Keratinocyte (primary cell): ENCODE measurements around the gene SNTB2. TPM values are rescaled to one million over a fixed set of nuclear protein-coding genes. Genes with fewer than 3 reads are reported as not detected.
A peak's percentile ranks its signal among the peaks of the same experiment; 100 is the strongest.

ENCODE experiments used
- DNase-seq: peaks from one replicate; pipeline ENCODE4 v3.0.0-alpha.2; 2011; ENCODE audit warnings: low read depth, missing footprints, low spot score
- FAIRE-seq: peaks from 2 replicates; lab custom pipeline; 2011; peaks lifted over from hg19 to GRCh38; lab: Jason Lieb, UNC
- H2AFZ ChIP-seq: 2 replicates; pipeline ENCODE4 v1.6.0; 2012; ENCODE audit warnings: low read length, control low read depth, inconsistent platforms; ENCODE audit not compliant: control insufficient read depth
- H3K27ac ChIP-seq: 2 replicates; pipeline ENCODE4 v1.5.1; 2011; ENCODE audit warnings: low read length; ENCODE audit not compliant: control insufficient read depth, insufficient read depth
- H3K27me3 ChIP-seq: 3 replicates; pipeline ENCODE4 v1.6.0; 2011; ENCODE audit warnings: low read length; ENCODE audit not compliant: control insufficient read depth, insufficient read depth; ENCODE audit errors: extremely low read depth
- H3K36me3 ChIP-seq, 2 experiments: 2 replicates in 1 of 2; 3 replicates in 1 of 2; pipeline ENCODE4 v1.5.1; 2011; ENCODE audit warnings: low read length in 2 of 2, mild to moderate bottlenecking in 1 of 2; ENCODE audit not compliant: control insufficient read depth in 2 of 2, insufficient read depth in 2 of 2; ENCODE audit errors: extremely low read depth in 1 of 2
- H3K4me1 ChIP-seq: 3 replicates; pipeline ENCODE4 v1.5.1; 2011; ENCODE audit warnings: low read length; ENCODE audit not compliant: control insufficient read depth, insufficient read depth; ENCODE audit errors: extremely low read depth
- H3K4me2 ChIP-seq: 3 replicates; pipeline ENCODE4 v1.6.0; 2011; ENCODE audit warnings: low read depth, low read length; ENCODE audit not compliant: control insufficient read depth, insufficient read depth; ENCODE audit errors: extremely low read depth
- H3K4me3 ChIP-seq, 3 experiments: fragments of 200-600 bp in 1 of 3; sonication (generic) in 1 of 3; 2 replicates in 2 of 3; 3 replicates in 1 of 3; pipeline ENCODE4 v1.5.1; 2011 to 2016; ENCODE audit warnings: low read length in 3 of 3, mild to moderate bottlenecking in 3 of 3, control low read depth in 2 of 3, inconsistent platforms in 1 of 3, low read depth in 1 of 3, mixed read lengths in 1 of 3, mixed run types in 1 of 3, moderate library complexity in 1 of 3; ENCODE audit not compliant: control insufficient read depth in 2 of 3, insufficient read depth in 2 of 3; ENCODE audit errors: extremely low read depth in 1 of 3
- H3K79me2 ChIP-seq: 2 replicates; pipeline ENCODE4 v1.6.0; 2012; ENCODE audit warnings: low read length; ENCODE audit not compliant: control insufficient read depth, insufficient read depth
- H3K9ac ChIP-seq: 3 replicates; pipeline ENCODE4 v1.6.0; 2011; ENCODE audit warnings: low read length; ENCODE audit not compliant: control insufficient read depth, insufficient read depth; ENCODE audit errors: extremely low read depth
- H3K9me1 ChIP-seq: 3 replicates; pipeline ENCODE4 v1.6.0; 2011; ENCODE audit warnings: low read length; ENCODE audit not compliant: control insufficient read depth, insufficient read depth; ENCODE audit errors: extremely low read depth
- H3K9me3 ChIP-seq: 2 replicates; pipeline ENCODE4 v1.5.1; 2012; ENCODE audit warnings: low read depth, low read length; ENCODE audit not compliant: control insufficient read depth
- H4K20me1 ChIP-seq: 3 replicates; pipeline ENCODE4 v1.6.0; 2011; ENCODE audit warnings: low read length; ENCODE audit not compliant: control insufficient read depth, insufficient read depth; ENCODE audit errors: extremely low read depth
- CTCF ChIP-seq, 3 experiments: IDR thresholded peaks in 1 of 3; conservative IDR thresholded peaks in 1 of 3; optimal IDR thresholded peaks in 1 of 3; 2 replicates in 2 of 3; 3 replicates in 1 of 3; pipeline versions ENCODE3 to v1.5.1; 2011; ENCODE audit warnings: low read length in 3 of 3, mild to moderate bottlenecking in 3 of 3, moderate library complexity in 2 of 3, control low read depth in 1 of 3, inconsistent platforms in 1 of 3; ENCODE audit not compliant: insufficient read depth in 2 of 3; ENCODE audit errors: extremely low read depth in 1 of 3
- EZH2 ChIP-seq: IDR thresholded peaks from one replicate; pipeline ENCODE4 v1.6.1; 2012; ENCODE audit warnings: inconsistent platforms, mild to moderate bottlenecking, low read length, moderate library complexity
- dilution Hi-C: fragments of 300-500 bp; cut with MboI; formaldehyde crosslinking; loops from one replicate; pipeline ENCODE4 v1.7.0; 2020; ENCODE audit warnings: low sequenced_read_pairs; ENCODE audit not compliant: extremely low pct_ligation_motif_present
- polyA plus RNA-seq, 5 experiments: library from polyadenylated mRNA; depleted of rRNA in 3 of 5; stranded (reverse) in 3 of 5; stranded (forward) in 1 of 5; unstranded in 1 of 5; fragments of >200 nt; gene quantifications; 1 replicate in 1 of 5; 2 replicates in 3 of 5; 3 replicates in 1 of 5; pipeline versions ENCODE4 v1.2.1 to v1.2.3, GENCODE V29; 2011 to 2012; ENCODE audit warnings: missing spikeins in 2 of 5, low read depth in 1 of 5, low replicate concordance in 1 of 5

The SNTB2 gene
- polyA plus RNA-seq, 1 donor (not counting 4 experiments of a cell fraction or from before 2014, with no cell fraction given), result 15.9 TPM

GRCh38 chr16:69217433-69217832, 30.5 kb downstream of the SNTB2 start:
- H3K4me3 ChIP-seq, result peak overlapping the region in 1 of 3 experiments; percentile 40
- DNase-seq (no peak), FAIRE-seq (no peak)
- dilution Hi-C loops, result no loop called here
- H3K4me1 ChIP-seq, result peaks cover 19% of the 10 kb centered on the region
- H2AFZ ChIP-seq, result no peak overlapping the region
- H3K4me2 ChIP-seq, result peak overlapping the region; percentile 74
- no peaks in the 10 kb centered on the region for H3K36me3 ChIP-seq
- H3K79me2 ChIP-seq, result peaks cover 32% of the 10 kb centered on the region
- H3K27ac ChIP-seq, result peak overlapping the region; percentile 40
- H3K27me3 ChIP-seq, result no peaks in the 10 kb centered on the region
- peaks cover 3% of the 10 kb centered on the region for H3K9me1 ChIP-seq
- H3K9me3 ChIP-seq, result no peaks in the 10 kb centered on the region
- H4K20me1 ChIP-seq, result no peaks in the 10 kb centered on the region
- H3K9ac ChIP-seq, result no peak overlapping the region
- no peak for TF ChIP-seq CTCF (optimal IDR thresholded peaks at IDR 0.05 in 1 of 3, IDR thresholded peaks at IDR 0.05 in 1 of 3, conservative IDR thresholded peaks at IDR 0.05 in 1 of 3; ENCODE audit: extremely low read depth in 1 of 3, insufficient read depth in 2 of 3, low read length in 3 of 3)
- no peak for TF ChIP-seq EZH2

- H3K27me3 ChIP-seq, result no peaks in the 10 kb centered on the region
These were observed 32.3 kb downstream of the SNTB2 start for GRCh38 chr16:69219279-69219678.

More at GRCh38 chr16:69219279-69219678, 32.3 kb downstream of the SNTB2 start:
- Histone ChIP-seq H3K4me3 (no peak overlapping the region), H3K79me2 (peaks cover 35% of the 10 kb centered on the region), H3K4me2 (no peak overlapping the region), H2AFZ (no peak overlapping the region), H3K9ac (no peak overlapping the region), H3K9me1 (peaks cover 3% of the 10 kb centered on the region), H3K9me3 (no peaks in the 10 kb centered on the region), H3K36me3 (no peaks in the 10 kb centered on the region), H4K20me1 (no peaks in the 10 kb centered on the region), H3K4me1 (peaks cover 19% of the 10 kb centered on the region), H3K27ac (no peak overlapping the region)
- dilution Hi-C loops, result no loop called here
- FAIRE-seq (no peak), DNase-seq (no peak)
- TF ChIP-seq EZH2, result no peak
- no peak for TF ChIP-seq CTCF (optimal IDR thresholded peaks at IDR 0.05 in 1 of 3, IDR thresholded peaks at IDR 0.05 in 1 of 3, conservative IDR thresholded peaks at IDR 0.05 in 1 of 3; ENCODE audit: extremely low read depth in 1 of 3, insufficient read depth in 2 of 3, low read length in 3 of 3)
